Gastrocnemius medialis (tissue), 4 donors: Measurements from ENCODE around the gene ADCY5.

Source experiments
- CTCF ChIP-seq, 5 experiments: fragments of 450-650 bp in 3 of 5; fragments of 200-600 bp in 2 of 5; sonication (generic) in 2 of 5; IDR thresholded peaks in 4 of 5; conservative IDR thresholded peaks in 1 of 5; 1 replicate in 4 of 5; 2 replicates in 1 of 5; pipeline ENCODE4 v1.5.1; 2016 to 2019; ENCODE audit warnings: antibody characterized with exemption in 5 of 5, mild to moderate bottlenecking in 3 of 5, moderate library complexity in 3 of 5
- POLR2A ChIP-seq, 2 donors: fragments of 450-650 bp; IDR thresholded peaks; one replicate each; pipeline ENCODE4 v1.6.1; 2017; ENCODE audit warnings: antibody characterized with exemption in 2 of 2, mild to moderate bottlenecking in 2 of 2, moderate library complexity in 2 of 2

DNA sequence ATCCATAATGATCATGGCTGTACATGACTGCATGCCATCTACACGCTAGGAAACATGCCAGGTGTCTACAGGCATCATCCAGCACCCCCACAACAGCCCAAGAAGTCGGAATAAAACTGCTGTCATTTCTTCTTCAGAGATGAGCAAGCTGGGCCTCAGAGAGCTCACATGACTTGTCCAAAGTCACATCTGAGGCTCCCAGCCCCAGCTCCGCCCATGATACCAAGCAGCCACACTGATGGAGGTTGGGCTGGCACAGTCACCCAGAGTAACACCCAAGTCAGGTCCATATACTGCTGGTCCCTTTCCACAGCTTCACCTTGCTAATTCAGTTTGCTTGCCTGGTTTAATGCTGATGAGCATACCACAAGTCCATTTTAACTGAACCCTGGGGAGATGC, 130.5 kb downstream of the ADCY5 start:
- TF ChIP-seq CTCF (IDR thresholded peaks at IDR 0.05 in 4 of 5, conservative IDR thresholded peaks at IDR 0.05 in 1 of 5) (no peak), POLR2A (IDR thresholded peaks at IDR 0.05) (no peak)
